Endometrial microvascular endothelial cells (primary cell): ENCODE results near the gene LRBA. TPM values are rescaled to one million over a fixed set of nuclear protein-coding genes. Genes with fewer than 3 reads are reported as not detected.

ENCODE experiments used
- in situ Hi-C: cut with HindIII; loops from 2 replicates; pipeline ENCODE4 v1.10.0; 2017; ENCODE audit warnings: low sequenced_read_pairs, low pct_unique_long_range_greater_than_20kb; ENCODE audit errors: inconsistent ontology term
- total RNA-seq: library from RNA; depleted of rRNA; stranded (reverse); fragments of >200 nt; gene quantifications from one replicate; pipeline ENCODE4 v1.2.3, GENCODE V29; 2015; ENCODE audit errors: inconsistent ontology term

LRBA gene
- total RNA-seq, 1 donor from 2014 or later, result 38.9 TPM

GRCh38 chr4:150345207-150345744 lies 669.8 kb downstream of the LRBA start:
- in situ Hi-C loops, result no loop called here

GRCh38 chr4:150343796-150344195 lies 671.3 kb downstream of the LRBA start:
- in situ Hi-C loops, result no loop called here

GRCh38 chr4:150342945-150343344 lies 672.1 kb downstream of the LRBA start:
- in situ Hi-C loops, result no loop called here

- in situ Hi-C loops, result no loop called here
Measured at GRCh38 chr4:150337734-150338133, 677.4 kb downstream of the LRBA start.

- in situ Hi-C loops, result no loop called here
Measured at GRCh38 chr4:150336676-150337412, 678.2 kb downstream of the LRBA start.

- in situ Hi-C loops, result no loop called here
Measured at GRCh38 chr4:150332961-150333360, 682.1 kb downstream of the LRBA start.

GRCh38 chr4:150332086-150332485 lies 683.0 kb downstream of the LRBA start:
- in situ Hi-C loops, result no loop called here

- in situ Hi-C loops, result no loop called here
Measured at GRCh38 chr4:150329373-150329772, 685.7 kb downstream of the LRBA start.

- in situ Hi-C loops, result no loop called here
Measured at GRCh38 chr4:150328496-150328895, 686.6 kb downstream of the LRBA start.

GRCh38 chr4:150327262-150327780 lies 687.8 kb downstream of the LRBA start:
- in situ Hi-C loops, result no loop called here

- in situ Hi-C loops, result no loop called here
Measured at GRCh38 chr4:150325872-150326271, 689.2 kb downstream of the LRBA start.

GRCh38 chr4:150323406-150324325 lies 691.4 kb downstream of the LRBA start:
- in situ Hi-C loops, result no loop called here

GRCh38 chr4:150322646-150323045 lies 692.4 kb downstream of the LRBA start:
- in situ Hi-C loops, result no loop called here

GRCh38 chr4:150321113-150321512 lies 694.0 kb downstream of the LRBA start:
- in situ Hi-C loops, result no loop called here

GRCh38 chr4:150318971-150319370 lies 696.1 kb downstream of the LRBA start:
- in situ Hi-C loops, result no loop called here

GRCh38 chr4:150318527-150318926 lies 696.6 kb downstream of the LRBA start:
- in situ Hi-C loops, result no loop called here

GRCh38 chr4:150316332-150317205 lies 698.5 kb downstream of the LRBA start:
- in situ Hi-C loops, result no loop called here

GRCh38 chr4:150315691-150316090 lies 699.4 kb downstream of the LRBA start:
- in situ Hi-C loops, result no loop called here

GRCh38 chr4:150315175-150315574 lies 699.9 kb downstream of the LRBA start:
- in situ Hi-C loops, result no loop called here
